ENCODE data around the gene PRRT3. TPM values are rescaled to one million over a fixed set of nuclear protein-coding genes. Genes with fewer than 3 reads are reported as not detected.

PRRT3 gene
- total RNA-seq: 0.75 TPM
- polyA plus RNA-seq (ENCODE audit: insufficient read depth in 1 of 8, insufficient read length in 8 of 8, low replicate concordance in 1 of 8): 1 to 10 TPM; 1.2 to 2.5 (median 1.9) TPM
- long read RNA-seq, donor 1: 0 reads
- long read RNA-seq, donor 2: 0 reads
- long read RNA-seq, donor 3, partial matches to known transcripts: 7 of 8 reads
- long read RNA-seq, donor 3, other reads (novel, unspliced or antisense): 0 of 8 reads
- long read RNA-seq, donor 4: 0 reads
- long read RNA-seq, donor 5: 0 reads
- long read RNA-seq, donor 6: 0 reads
- long read RNA-seq, donor 7: 0 reads
- long read RNA-seq, donor 8: 0 reads
- long read RNA-seq, donor 9: 0 reads
- long read RNA-seq, donor 10, partial matches to known transcripts: 7 of 7 reads
- long read RNA-seq, donor 10, other reads (novel, unspliced or antisense): 0 of 7 reads
- long read RNA-seq, donor 11: 0 reads

DNA sequence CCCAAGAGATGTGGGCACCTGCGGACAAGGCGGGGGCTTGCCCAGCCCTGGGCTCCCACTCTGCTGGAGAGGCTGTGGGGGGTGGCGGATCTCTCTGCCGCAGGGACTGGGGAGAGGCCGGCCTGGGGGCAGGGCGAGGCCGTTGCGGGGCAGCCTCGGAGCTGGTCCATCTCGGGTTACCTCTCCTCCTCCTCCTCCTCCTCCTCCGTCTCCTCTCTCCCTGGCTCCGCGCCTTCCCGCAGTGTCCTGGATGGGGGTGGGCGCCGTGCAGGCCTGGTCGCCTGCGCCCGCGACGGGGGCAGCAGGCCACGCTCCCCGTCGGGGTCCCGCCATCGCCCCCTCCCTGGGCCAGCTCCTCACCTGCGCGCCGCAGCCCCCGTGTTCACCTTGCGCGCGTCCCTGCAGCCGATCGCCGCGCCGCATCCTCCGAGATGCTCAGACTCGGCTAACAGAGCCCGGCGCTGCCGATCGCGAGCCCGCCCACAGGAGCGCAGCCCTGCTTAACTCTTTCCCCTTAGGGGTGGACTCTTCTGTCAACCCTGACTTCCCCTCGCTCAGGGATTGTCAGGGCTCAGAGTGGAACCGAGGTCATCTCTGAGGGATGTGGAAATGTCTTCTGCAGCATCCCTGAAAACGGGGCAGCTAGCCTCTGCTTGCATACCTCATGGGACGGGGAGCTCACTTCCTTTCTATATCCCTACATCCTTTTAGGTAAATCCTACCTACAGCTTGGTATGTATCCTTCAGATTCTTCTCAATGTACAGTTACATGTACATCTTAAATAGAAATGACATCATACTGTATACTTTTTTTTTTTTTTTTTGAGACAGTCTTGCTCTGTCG is at the start of gene PRRT3:
Gene PRRT3 (minus strand): TSS at position 447 of the 844 bp plus-strand sequence. CDS start 2,293 bp downstream, outside the sequence.
- DNase-seq: peak; percentile 53
- H3K9me3 ChIP-seq (replicated peaks; ENCODE audit: control insufficient read depth, low read depth, low read length): no peaks in the 10 kb centered on the region
- no peak within 1 kb of the TSS for H3K27ac ChIP-seq (ENCODE audit: low read length)
- under 1% methylated on average over 29 of the region's 52 CpGs for WGBS (ENCODE audit: insufficient coverage)
- H3K4me3 ChIP-seq (ENCODE audit: low read length): peak within 1 kb of the TSS; percentile 32
- H3K36me3 ChIP-seq (ENCODE audit: control insufficient read depth, insufficient read depth, low read length): peaks cover 12% of the 10 kb centered on the region
- H3K4me1 ChIP-seq (ENCODE audit: control insufficient read depth, insufficient read depth, low read length): peaks cover 20% of the 10 kb centered on the region
- H3K27me3 ChIP-seq (ENCODE audit: control insufficient read depth, insufficient read depth, low read length): no peaks in the 10 kb centered on the region

DNA sequence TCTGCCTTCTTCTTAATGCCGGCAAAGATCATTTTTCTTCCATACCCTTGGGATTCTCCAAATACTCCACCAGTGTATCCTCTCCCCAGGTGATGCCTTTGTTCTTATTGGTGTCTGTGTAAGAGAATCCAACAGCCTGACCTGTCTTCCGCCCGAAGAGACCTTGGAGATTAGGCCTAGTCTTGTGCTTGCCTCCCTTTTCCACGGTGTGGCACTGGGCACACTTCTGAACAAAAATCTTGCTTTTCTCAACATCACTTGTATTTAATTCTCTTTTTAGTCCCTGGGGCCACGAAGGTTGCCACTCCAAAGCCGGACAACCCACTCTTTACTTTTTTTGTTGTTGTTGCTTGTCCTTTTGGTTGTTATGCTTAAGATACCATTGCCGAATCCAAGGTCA is 48.5 kb upstream of the PRRT3 start:
- Histone ChIP-seq H3K4me1 (ENCODE audit: control insufficient read depth, insufficient read depth, low read length) (no peaks in the 10 kb centered on the region), H3K9me3 (replicated peaks; ENCODE audit: control insufficient read depth, low read depth, low read length) (no peaks in the 10 kb centered on the region), H3K27me3 (ENCODE audit: control insufficient read depth, insufficient read depth, low read length) (no peaks in the 10 kb centered on the region), H3K27ac (ENCODE audit: low read length) (no peak overlapping the region), H3K36me3 (ENCODE audit: control insufficient read depth, insufficient read depth, low read length) (peaks cover 9% of the 10 kb centered on the region), H3K4me3 (ENCODE audit: low read length) (no peak overlapping the region)
- 83% methylated on average over 1 of the region's 7 CpGs for WGBS (ENCODE audit: insufficient coverage)
- DNase-seq: no peak

DNA sequence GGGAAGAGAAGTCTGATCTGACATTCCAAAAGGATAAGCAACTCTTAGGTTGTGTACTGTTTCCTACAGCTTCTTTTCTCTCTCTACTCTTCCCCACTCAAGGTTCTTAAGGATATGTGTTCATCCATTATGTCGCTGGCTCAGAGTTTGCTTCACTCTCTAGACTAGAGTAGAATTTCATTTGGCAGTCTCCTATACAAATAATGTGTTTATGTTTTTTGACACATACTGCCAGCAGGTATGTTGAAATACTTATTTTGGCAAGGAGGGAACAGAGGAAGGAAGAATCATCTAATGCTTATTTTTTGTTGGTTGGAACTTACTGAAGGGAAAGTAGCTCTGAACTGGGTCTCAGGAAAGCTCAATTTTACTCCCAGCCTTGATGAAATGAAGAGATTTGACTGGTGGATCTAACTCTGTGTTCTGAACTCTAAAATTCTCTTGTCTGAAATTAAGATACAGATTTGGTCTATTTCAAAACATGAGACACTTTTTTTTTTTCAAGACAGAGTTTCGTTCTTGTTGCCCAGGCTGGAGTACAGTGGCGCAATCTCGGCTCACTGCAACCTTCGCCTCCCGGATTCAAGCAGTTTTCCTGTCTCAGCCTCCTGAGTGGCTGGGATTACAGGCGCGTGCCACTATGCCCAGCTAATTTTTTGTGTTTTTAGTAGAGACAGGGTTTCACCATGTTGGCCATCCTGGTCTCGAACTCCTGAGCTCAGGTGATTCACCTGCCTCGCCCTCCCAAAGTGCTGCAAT is 42.1 kb upstream of the PRRT3 start:
- WGBS (ENCODE audit: insufficient coverage): 84% methylated on average over 5 of the region's 10 CpGs
- no peak for DNase-seq
- no peaks in the 10 kb centered on the region for H3K27me3 ChIP-seq (ENCODE audit: control insufficient read depth, insufficient read depth, low read length)
- no peaks in the 10 kb centered on the region for H3K4me1 ChIP-seq (ENCODE audit: control insufficient read depth, insufficient read depth, low read length)
- H3K9me3 ChIP-seq (replicated peaks; ENCODE audit: control insufficient read depth, low read depth, low read length): no peaks in the 10 kb centered on the region
- H3K4me3 ChIP-seq (ENCODE audit: low read length): no peak overlapping the region
- no peak overlapping the region for H3K27ac ChIP-seq (ENCODE audit: low read length)
- peaks cover 3% of the 10 kb centered on the region for H3K36me3 ChIP-seq (ENCODE audit: control insufficient read depth, insufficient read depth, low read length)

DNA sequence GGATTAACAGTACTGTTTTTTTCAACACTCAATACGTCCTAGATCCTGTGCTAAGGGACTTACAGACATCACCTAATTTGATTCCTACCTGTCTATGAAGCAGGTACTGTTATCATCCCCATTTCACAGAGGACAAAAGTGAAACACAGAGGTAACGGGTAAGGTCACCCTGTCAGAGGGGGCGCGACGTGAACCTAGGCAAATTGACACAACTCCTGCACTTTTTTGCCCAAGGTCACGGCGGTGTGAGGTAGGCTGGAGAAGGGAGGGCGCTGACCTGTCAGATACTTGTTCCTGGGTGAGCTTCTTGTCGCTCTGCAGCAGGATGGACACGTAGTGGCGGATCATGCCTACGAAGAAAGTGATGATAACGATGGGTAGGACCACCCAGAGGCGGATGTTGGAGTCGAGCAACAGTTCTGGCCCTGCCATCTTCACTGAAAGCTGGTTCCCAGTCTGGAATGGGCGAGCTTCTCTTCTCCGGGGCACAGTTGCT is 34.1 kb upstream of the PRRT3 start:
- Histone ChIP-seq H3K27ac (ENCODE audit: low read length) (peak overlapping the region; percentile 45), H3K9me3 (replicated peaks; ENCODE audit: control insufficient read depth, low read depth, low read length) (no peaks in the 10 kb centered on the region), H3K4me1 (ENCODE audit: control insufficient read depth, insufficient read depth, low read length) (peaks cover 14% of the 10 kb centered on the region), H3K36me3 (ENCODE audit: control insufficient read depth, insufficient read depth, low read length) (peaks cover 6% of the 10 kb centered on the region), H3K27me3 (ENCODE audit: control insufficient read depth, insufficient read depth, low read length) (no peaks in the 10 kb centered on the region), H3K4me3 (ENCODE audit: low read length) (peak overlapping the region; percentile 88)
- DNase-seq: no peak
- whole genome bisulfite sequencing (ENCODE audit: insufficient coverage): 0% methylated on average over 13 of the region's 17 CpGs

DNA sequence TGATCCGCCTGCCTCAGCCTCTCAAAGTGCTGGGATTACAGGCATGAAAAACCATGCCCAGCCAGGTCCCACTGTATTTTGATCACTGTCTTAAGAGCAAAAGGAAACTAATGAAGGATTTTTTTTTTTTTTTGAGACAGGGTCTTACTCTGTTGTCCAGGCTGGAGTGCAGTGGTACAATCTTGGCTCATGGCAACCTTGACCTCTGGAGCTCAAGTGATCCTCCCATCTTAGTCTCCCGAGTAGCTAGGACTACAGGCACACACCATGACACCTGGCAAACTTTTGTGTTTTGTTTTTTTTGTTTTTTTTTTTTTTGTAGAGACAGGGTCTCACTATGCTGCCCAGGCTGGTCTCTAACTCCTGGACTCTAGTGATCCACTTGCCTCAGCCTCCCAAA is 28.0 kb upstream of the PRRT3 start:
- WGBS (ENCODE audit: insufficient coverage): 100% methylated on average over 1 of the region's 2 CpGs
- H3K36me3 ChIP-seq (ENCODE audit: control insufficient read depth, insufficient read depth, low read length): peaks cover 24% of the 10 kb centered on the region

DNA sequence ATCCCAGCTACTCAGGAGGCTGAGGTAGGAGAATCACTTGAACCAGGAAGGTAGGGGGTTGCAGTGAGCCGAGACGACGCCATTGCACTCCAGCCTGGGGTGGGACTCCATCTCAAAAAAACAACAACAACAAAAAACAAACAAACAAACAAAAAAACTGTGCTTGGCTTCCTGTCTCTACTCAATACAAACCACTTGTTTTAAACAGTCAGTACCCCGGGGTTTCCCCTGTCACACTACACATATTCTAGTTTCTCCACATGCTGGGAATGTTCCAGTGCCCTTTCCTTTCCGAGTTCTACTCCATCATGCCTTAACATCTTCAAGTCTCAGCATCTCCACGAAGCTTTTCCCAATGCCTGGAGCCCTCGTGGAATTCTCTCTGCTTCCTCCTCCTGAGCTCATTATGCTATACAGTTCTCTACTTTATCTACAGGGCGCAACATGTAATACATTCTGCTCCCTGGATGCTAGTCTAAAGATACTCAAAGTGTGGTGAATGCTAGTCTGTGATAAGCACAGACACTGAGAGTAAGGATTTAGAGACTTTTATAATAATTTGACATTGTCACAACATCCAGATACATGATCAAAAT is 26.6 kb upstream of the PRRT3 start:
- H3K4me3 ChIP-seq (ENCODE audit: low read length): no peak overlapping the region
- no peaks in the 10 kb centered on the region for H3K27me3 ChIP-seq (ENCODE audit: control insufficient read depth, insufficient read depth, low read length)
- no peak for DNase-seq
- H3K36me3 ChIP-seq (ENCODE audit: control insufficient read depth, insufficient read depth, low read length): peaks cover 33% of the 10 kb centered on the region
- no peak overlapping the region for H3K27ac ChIP-seq (ENCODE audit: low read length)
- 82% methylated on average over 4 of the region's 8 CpGs for WGBS (ENCODE audit: insufficient coverage)
- no peaks in the 10 kb centered on the region for H3K9me3 ChIP-seq (replicated peaks; ENCODE audit: control insufficient read depth, low read depth, low read length)
- no peaks in the 10 kb centered on the region for H3K4me1 ChIP-seq (ENCODE audit: control insufficient read depth, insufficient read depth, low read length)

More for the DNA sequence above, 28.0 kb upstream of the PRRT3 start:
- no peak overlapping the region for H3K27ac ChIP-seq (ENCODE audit: low read length)
- no peak overlapping the region for H3K4me3 ChIP-seq (ENCODE audit: low read length)
- H3K27me3 ChIP-seq (ENCODE audit: control insufficient read depth, insufficient read depth, low read length): no peaks in the 10 kb centered on the region
- no peaks in the 10 kb centered on the region for H3K4me1 ChIP-seq (ENCODE audit: control insufficient read depth, insufficient read depth, low read length)
- DNase-seq: no peak
- H3K9me3 ChIP-seq (replicated peaks; ENCODE audit: control insufficient read depth, low read depth, low read length): no peaks in the 10 kb centered on the region

DNA sequence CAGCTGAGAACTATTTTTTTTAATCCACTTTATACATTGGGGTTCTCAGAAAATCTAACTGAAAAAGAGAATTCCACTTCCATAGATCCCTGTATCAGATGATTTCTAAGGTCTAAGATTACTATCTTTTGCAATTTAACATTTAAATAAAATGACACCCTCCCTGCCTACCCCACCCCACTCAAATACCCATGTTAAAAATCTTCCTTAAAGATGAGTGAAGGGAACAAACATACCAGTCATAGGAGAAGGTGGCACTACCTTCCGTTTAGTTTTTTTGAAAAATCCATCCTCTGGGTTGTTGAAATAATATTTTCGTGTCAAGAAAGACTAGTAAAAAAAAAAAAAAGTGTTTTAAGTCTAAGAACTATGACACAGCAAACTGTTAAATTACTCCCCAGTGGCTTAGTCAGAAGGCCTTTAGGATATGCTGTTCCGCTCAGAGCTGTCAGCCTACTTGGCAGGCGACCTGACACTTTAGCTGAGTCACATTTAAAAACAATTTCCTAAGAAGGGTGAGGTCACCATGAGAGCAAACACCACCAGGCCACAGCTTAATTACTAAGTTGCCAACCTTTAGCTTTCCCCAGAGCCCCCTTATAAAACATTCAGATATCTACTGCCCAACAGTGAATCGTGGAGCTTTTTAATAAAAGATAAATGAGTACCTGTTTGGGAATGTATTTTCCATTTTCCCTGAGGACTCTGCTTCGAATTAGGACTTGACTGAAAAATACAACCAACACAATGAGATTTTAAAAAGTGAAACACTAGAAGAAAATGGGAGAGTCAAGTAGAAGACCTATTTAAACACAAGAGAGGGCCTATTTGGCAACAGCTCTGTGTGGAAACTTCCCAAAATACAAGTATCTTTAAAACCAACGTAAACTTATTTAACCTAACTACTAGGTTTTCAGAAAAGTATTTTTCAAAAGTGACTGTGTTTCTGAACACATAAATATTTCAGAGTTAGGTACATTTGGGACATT is 24.8 kb upstream of the PRRT3 start:
- H3K9me3 ChIP-seq (replicated peaks; ENCODE audit: control insufficient read depth, low read depth, low read length): no peaks in the 10 kb centered on the region
- no peaks in the 10 kb centered on the region for H3K4me1 ChIP-seq (ENCODE audit: control insufficient read depth, insufficient read depth, low read length)
- 83% methylated on average over 2 of the region's 7 CpGs for WGBS (ENCODE audit: insufficient coverage)
- H3K4me3 ChIP-seq (ENCODE audit: low read length): no peak overlapping the region
- DNase-seq: peak; percentile 57
- peaks cover 41% of the 10 kb centered on the region for H3K36me3 ChIP-seq (ENCODE audit: control insufficient read depth, insufficient read depth, low read length)
- H3K27me3 ChIP-seq (ENCODE audit: control insufficient read depth, insufficient read depth, low read length): no peaks in the 10 kb centered on the region
- H3K27ac ChIP-seq (ENCODE audit: low read length): no peak overlapping the region

DNA sequence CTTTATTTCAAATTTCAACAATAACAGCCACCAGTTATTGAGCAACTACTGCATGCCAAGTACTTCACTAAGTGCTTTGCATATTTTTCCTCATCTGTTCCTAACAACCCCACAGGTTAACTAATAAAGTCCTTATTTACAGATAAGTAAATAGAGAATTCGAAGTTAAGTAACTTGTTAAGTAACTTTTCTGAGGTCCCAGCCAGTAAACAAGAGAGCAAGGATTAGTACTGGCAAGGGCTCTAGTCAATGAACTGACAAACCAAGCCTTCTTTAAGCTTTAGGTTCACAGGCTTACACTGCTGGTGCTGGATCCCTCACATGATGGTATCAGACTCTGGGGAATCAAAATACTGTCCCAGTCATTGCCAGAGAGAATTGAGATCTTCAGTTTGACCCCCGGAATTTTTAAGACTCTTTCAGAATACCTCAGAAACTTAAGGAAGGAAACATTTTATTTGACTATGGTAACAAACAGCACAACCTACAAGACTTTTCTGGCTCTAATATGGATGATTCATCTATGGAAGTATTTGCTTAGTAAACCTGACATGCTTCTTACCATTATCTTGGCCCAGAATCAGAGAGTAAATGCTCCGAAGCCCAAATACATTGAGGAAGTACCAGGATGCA is 17.9 kb upstream of the PRRT3 start:
- no CpG with 5 or more reads among the region's 3 CpGs for WGBS (ENCODE audit: insufficient coverage)
- Histone ChIP-seq H3K4me3 (ENCODE audit: low read length) (no peak overlapping the region), H3K36me3 (ENCODE audit: control insufficient read depth, insufficient read depth, low read length) (peaks cover 55% of the 10 kb centered on the region), H3K4me1 (ENCODE audit: control insufficient read depth, insufficient read depth, low read length) (no peaks in the 10 kb centered on the region), H3K27me3 (ENCODE audit: control insufficient read depth, insufficient read depth, low read length) (no peaks in the 10 kb centered on the region), H3K27ac (ENCODE audit: low read length) (no peak overlapping the region), H3K9me3 (replicated peaks; ENCODE audit: control insufficient read depth, low read depth, low read length) (no peaks in the 10 kb centered on the region)
- DNase-seq: no peak

Data from muscle of leg (tissue), 16 donors.